Hair follicle dermal papilla cell (primary cell): ENCODE results near the gene GJA1. TPM values are rescaled to one million over a fixed set of nuclear protein-coding genes. Genes with fewer than 3 reads are reported as not detected.

Experiments
- small RNA-seq: library from RNA; depleted of rRNA; stranded (forward); fragments of <200 nt; gene quantifications from one replicate; pipeline ENCODE3, GENCODE V24; 2012
- total RNA-seq: library from RNA; depleted of rRNA; stranded (reverse); fragments of >200 nt; gene quantifications from 2 replicates; pipeline ENCODE4 v1.2.3, GENCODE V29; 2012

Gene GJA1
- total RNA-seq = 654 and 667 TPM in 2 replicates

DNA sequence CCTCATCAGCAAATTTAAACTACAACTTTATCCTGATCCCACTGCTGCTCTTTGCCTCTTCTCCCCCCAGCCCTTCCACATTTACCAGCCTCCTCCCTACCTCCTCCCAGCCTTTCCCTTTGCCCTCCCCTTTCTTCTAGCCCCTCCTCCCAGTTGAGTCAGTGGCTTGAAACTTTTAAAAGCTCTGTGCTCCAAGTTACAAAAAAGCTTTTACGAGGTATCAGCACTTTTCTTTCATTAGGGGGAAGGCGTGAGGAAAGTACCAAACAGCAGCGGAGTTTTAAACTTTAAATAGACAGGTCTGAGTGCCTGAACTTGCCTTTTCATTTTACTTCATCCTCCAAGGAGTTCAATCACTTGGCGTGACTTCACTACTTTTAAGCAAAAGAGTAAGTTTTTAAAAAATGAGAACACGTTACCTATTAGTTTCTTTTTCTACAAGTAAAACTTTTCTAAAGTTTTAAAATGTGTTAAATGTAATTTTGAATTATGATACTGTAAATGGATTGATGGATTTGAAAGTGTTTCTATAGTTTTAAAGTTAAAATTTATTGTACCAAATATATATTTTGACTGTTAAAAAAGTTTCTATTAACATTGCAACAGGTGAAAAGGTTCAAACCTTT lies at the start of gene GJA1:
Gene GJA1, plus strand, starts transcription at position 203 of the 626 bp plus-strand sequence. CDS start 11,202 bp downstream, outside the sequence.

Small RNAs within 50 kb of the gene (small RNA-seq; reads per million reads assigned to genes)
- not detected for gene RNU4-35P

Other genes with a start within 250 kb of the GJA1 start
- 22.5 and 27.1 TPM in 2 replicates for gene TBC1D32, start 101.2 kb upstream of the GJA1 start, total RNA-seq